NB4 (cell line): Measurements from ENCODE around the gene SEMA5A.

Experiments
- DNase-seq: peaks from one replicate; pipeline ENCODE4 v3.0.0; 2010; ENCODE audit warnings: low read depth
- H3K4me3 ChIP-seq: one replicate; pipeline ENCODE4 v1.5.1; 2011; ENCODE audit warnings: mild to moderate bottlenecking, low read depth, low read length, moderate library complexity
- CTCF ChIP-seq: IDR thresholded peaks from one replicate; pipeline ENCODE4 v1.5.1; 2012; ENCODE audit warnings: low read depth, low read length
- MYC ChIP-seq: IDR thresholded peaks from 2 replicates; pipeline ENCODE4 v1.6.1; 2011; ENCODE audit warnings: low read depth, low read length
- POLR2A ChIP-seq: IDR thresholded peaks from 2 replicates; pipeline ENCODE4 v1.6.1; 2011; ENCODE audit warnings: mild to moderate bottlenecking; ENCODE audit not compliant: insufficient read length; ENCODE audit errors: extremely low read depth
- TF ChIP-seq, protein P1 (sequence below): IDR thresholded peaks from 2 replicates; pipeline ENCODE4 v1.6.1; 2011; ENCODE audit warnings: low read depth, low read length

SEMA5A gene

DNA sequence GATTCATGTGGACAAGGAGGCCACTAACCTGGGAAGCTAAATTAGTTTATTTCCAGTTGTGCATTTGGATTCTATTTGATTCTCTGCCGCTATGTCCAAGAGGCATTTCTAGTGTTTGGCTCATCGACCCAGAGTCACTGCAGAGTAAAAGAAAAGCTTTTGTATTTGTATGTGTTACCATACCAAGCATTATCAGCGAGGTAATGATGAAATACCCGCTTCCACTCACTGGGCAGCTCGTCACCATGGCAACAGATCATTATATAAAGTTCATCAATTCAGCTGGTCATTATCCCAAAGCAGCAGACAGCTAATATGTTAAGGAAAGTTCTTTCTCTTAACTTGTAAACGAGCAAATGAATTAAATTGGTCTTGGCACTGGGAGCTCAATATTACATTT is 380.3 kb downstream of the SEMA5A start:
- DNase-seq: no peak
- H3K4me3 ChIP-seq: no peak overlapping the region
- TF ChIP-seq MYC (no peak), POLR2A (no peak), CTCF (no peak)
- TF ChIP-seq, protein P1, sequence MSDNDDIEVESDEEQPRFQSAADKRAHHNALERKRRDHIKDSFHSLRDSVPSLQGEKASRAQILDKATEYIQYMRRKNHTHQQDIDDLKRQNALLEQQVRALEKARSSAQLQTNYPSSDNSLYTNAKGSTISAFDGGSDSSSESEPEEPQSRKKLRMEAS: no peak

DNA sequence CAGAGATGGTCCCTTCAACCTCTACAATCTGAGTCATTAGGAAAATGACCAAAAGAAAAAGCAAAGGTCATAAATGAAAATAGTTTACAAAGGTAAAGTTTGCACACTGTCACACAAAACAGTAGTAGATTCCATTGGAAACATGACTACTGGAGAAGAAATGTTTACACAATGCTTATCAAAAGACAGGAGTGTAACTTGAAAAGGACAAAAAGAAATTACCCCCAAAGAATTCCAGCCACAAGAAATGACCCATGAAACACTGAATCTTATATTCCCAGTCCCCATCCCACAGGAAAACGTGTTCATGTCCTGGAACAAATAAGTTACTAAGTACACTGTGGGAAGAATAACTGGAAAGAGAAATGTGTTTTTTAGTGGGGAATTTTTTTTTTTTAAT is 385.1 kb downstream of the SEMA5A start:
- H3K4me3 ChIP-seq: no peak overlapping the region
- DNase-seq: no peak
- TF ChIP-seq, protein P1: no peak
- TF ChIP-seq POLR2A (no peak), CTCF (no peak), MYC (no peak)

DNA sequence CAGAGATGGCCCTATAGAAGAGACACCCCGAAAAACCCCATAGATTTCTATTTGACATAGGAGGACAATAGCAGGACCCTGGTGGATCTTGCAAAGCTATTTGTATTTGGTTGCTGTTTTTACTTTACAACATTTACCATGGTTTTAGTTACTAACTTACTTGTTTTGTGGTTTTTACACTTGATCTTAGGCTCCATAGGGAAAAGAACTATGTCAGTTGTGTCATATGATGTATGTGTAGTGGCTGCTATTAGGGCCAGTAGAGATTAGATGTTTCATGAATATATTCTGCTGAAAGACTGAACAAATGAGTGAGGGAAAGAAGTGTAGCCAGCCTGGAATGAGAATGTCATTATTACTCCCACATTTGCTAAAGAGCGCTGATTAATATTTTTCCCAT is 388.1 kb downstream of the SEMA5A start:
- TF ChIP-seq POLR2A (no peak), CTCF (no peak), MYC (no peak)
- TF ChIP-seq, protein P1: no peak
- DNase-seq: no peak

DNA sequence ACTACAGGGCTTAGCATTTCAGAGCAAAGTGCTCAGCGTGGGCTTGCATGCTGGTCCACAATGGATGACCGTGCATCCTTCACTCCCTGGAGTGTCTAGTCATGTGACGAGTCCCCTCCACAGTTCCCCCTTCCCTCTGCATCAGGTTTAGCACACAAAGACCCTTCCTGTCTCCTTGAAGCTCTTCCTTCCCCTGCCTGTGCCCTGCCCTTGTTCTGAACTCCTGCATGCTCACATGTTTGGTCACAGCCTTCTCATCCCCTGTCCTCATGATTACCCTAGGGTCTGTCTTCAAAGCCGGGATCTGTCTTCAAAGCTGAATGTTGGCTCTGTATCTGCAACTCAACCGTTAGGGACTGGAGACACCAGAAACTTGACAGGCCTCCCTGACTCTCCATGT is 388.9 kb downstream of the SEMA5A start:
- DNase-seq: no peak
- H3K4me3 ChIP-seq: no peak overlapping the region
- TF ChIP-seq MYC: no peak
- TF ChIP-seq POLR2A: no peak
- TF ChIP-seq, protein P1: no peak
- no peak for TF ChIP-seq CTCF

More for the DNA sequence above, 388.1 kb downstream of the SEMA5A start:
- H3K4me3 ChIP-seq: no peak overlapping the region

- DNase-seq: peak; percentile 76
- TF ChIP-seq CTCF (peak; percentile 38), MYC (peak; percentile 57; the same call in 1 of the 2 replicates), POLR2A (no peak)
- TF ChIP-seq, protein P1: peak; percentile 74; the same call in 1 of the 2 replicates
- H3K4me3 ChIP-seq: no peak overlapping the region
Observed at GRCh38 chr5:9156282-9156681, 389.6 kb downstream of the SEMA5A start.
